GM03348 (cell line): ENCODE measurements around the gene GUCY2F.

Experiments used
- DNase-seq: peaks from one replicate; pipeline ENCODE4 v3.0.0; 2012; ENCODE audit warnings: low spot score

Gene GUCY2F

GRCh38 chrX:109343671-109344070 is 138.2 kb downstream of the GUCY2F start:
- DNase-seq, result no peak

DNA sequence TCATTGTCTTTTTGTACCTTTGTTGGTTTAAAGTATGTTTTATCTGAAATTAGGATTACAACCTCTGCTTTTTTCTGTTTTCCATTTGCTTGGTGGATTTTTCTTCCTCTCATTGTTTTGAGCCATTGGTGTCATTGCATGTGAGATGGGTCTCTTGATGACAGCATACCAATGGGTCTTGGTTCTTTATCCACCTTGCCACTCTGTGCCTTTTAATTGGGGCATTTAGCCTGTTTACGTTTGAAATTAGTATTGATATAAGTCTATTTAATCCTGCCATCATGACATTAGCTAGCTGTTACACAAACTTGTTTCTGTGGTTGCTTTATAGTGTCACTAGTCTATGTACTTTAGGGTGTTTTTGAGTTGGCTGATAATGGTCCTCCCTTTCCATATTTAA is 145.7 kb downstream of the GUCY2F start:
- DNase-seq, result no peak

- no peak for DNase-seq
These were observed 154.6 kb downstream of the GUCY2F start for GRCh38 chrX:109327251-109327650.
